Activated T-cell treated with anti-CD3 and anti-CD28 coated beads, Interleukin-2, amount 50 U/mL, for 48 hours (primary cell): ENCODE data around the gene TNRC6C.
"Not testable (repeated sequence)": the region's sequence is repeated elsewhere in the genome, so short reads cannot be mapped to it uniquely, and the experiment has no call there.

Experiments used
- DNase-seq, 2 experiments: peaks; one replicate each; pipeline ENCODE4 v3.0.0-alpha.2; 2020

The TNRC6C gene

DNA sequence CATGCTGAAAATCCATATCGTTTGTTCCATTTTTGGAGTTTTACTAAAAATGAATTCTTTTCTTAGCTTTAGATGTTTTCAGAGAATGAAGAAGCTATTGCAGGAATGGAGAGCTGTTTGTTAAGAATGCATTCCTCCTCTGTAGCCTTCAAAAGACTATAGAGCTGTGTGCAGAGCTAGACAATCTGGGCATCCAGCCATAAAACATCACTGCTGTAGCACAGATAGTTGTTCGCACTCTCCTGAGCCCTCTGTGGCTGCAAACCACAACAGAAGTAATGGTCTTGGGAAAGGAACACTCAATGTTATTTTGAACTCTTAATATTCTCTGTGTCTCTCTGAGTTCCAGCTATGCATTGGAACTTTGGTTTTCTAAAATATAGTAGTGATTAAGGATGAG is 4.9 kb downstream of the TNRC6C start:
- DNase-seq = no peak

DNA sequence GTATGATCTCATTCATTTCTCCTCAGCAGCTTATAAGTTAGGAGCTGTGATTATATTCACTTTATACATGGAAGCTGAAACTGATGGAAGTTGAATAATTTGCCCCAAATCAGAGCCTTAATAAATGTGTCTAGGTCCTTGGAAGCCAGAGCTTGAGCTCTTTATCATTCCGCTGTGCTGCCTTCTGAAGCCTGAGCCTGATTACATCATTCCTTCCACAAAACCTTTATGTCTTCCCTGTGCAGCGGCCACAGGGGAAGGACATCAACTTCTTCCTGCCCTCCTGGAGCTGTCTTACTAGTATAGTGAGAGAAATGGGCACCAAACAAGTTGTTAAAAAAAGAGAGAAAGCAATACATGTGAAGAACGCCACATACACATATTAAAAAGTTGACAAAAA is 6.8 kb downstream of the TNRC6C start:
- DNase-seq = no peak

DNA sequence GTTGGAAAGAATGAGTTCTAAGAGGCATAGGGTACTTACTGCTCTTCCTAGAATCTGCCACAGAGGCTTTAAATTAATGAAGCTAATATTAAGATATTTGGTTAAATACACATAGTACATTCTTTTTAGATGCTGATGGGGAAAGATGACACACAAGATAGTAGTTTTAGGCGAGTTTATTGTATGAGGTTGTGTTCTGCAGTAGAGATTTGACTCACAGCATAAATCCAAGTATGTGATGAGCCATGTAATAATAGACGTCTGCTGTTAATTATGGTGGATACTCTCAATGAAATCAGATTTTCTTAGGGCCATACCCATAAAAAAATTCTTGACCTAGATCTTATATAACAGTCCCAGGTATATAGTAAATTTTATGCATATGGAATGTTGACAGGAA is 8.0 kb downstream of the TNRC6C start:
- DNase-seq = no peak

DNA sequence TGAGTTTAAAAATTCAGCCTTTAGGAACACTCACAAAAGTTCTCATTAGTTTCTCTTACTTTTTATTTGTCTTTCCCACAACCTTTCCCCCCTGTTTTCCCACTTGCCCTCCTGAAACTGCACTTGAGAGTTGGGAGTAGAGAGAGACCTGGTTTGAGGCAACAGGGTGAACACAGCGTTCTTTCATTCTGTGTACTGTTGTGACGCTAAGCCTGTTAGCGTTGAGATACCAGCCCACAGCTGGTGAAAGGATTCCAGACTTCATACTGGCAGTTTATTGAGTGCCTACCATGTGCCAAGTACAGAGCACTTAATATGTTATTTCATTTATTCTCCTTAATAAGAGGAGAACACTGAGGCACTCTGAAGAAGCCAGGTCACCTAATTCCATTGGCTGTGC is 10.3 kb downstream of the TNRC6C start:
- no peak for DNase-seq

DNA sequence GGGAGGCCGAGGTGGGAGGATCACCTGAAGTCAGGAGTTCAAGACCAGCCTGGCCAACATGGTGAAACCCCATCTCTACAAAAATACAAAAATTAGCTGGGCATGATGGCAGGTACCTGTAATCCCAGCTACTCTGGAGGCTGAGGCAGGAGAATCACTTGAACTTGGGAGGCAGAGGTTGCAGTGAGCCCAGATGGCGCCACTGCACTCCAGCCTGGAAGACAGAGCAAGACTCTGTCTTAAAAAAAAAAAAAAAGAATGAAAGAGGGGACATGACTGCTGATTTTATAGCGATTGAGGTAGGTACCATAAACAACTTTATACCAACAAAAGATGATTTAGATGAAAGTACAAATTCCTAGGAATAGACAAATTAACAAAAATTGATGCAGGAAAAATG is 13.8 kb downstream of the TNRC6C start:
- not testable (repeated sequence) for DNase-seq

DNA sequence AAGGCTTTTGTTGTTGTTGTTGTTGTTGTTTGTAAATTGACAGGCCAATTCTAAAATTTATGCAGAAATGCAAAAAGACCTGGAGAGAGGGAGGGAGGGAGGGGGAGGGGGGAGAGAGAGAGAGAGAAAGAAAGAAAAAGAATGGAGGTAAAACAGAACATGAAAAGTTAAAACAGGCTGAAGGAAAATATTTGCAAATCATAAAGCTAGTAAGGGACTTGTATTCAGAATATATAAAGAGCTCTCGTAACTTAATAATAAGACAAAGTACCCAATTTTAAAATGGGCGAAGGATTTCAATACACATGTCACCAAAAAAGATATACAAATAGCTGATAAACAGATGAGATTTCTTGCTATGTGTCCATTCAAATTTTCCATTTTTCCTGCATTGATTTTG is 15.4 kb downstream of the TNRC6C start:
- DNase-seq = no peak

DNA sequence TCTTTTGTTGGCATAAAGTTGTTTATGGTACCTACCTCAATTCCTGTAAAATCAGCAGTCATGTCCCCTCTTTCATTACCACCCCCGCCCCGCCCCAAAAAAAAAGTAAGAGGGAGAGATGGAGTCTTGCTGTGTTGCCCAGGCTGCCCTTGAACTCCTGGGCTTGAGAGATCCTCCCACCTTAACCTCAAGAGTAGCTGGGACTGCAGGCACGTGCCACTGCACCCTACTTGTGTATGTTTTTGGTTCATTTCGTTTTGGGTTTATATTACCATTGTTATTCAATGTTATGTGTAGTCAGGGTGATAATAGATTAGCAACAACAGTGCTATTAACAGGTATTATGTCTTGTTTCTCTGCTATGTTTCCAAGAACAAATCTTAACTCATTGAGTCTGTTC is 15.9 kb downstream of the TNRC6C start:
- DNase-seq = no peak

- not testable (repeated sequence) for DNase-seq
Measured at GRCh38 chr17:77982430-77982829, 23.9 kb downstream of the TNRC6C start.

- DNase-seq = no peak
Measured at GRCh38 chr17:77990301-77990700, 31.8 kb downstream of the TNRC6C start.

- not testable (repeated sequence) for DNase-seq
Measured at GRCh38 chr17:77993735-77994134, 35.2 kb downstream of the TNRC6C start.

DNA sequence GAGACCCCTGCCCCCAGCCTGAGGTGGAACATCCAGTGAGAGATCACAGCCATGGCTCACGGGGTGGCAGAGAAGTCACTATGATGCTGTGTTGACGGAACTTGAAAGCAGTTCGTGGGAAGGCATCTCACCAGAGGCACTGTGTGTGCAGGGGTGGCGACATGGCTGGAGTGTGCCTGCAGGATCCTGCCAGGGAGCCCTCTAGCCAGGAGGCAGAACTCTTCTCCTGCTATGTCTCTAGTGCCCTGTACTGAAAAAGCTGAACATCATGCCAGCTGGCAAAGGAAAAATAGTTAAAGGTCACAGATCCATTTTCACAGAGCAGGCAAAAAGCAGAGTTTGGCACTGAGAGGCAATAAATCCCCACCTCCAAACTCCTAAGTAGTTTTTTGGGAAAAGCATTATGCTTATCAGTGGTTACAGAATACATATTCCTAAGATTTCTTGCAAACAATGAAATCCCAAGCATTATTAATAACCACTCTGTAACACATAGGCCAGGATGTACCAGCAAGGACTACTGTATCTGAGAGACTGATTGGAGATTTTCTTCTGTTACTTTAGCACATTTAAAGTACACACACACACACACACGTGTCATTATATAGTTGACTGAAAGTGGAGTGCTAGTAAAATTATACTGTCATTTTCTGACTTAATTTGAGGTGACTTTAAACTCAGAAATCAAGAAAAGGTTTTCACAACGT is 36.8 kb downstream of the TNRC6C start:
- DNase-seq = peak; percentile 45 to 51

DNA sequence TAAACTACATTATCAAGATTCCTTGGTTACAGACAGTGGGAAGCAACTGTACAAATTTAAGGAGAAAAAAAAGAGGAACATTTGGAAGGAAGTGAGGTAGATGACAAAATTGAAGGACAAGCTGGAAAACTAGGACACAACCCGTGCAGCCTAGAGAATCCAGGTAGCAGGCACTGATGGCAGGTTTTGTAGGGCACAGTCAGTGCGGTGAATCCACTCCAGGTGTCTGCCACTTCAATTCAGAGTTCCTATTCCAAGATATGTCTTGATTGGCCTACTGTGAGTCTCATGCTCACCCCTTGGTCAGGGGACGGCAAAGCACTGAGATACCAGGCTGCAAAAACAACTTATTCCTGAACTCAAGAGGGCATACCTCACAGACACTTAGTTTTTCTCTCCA is 37.8 kb downstream of the TNRC6C start:
- DNase-seq = no peak

- DNase-seq = no peak
Measured at GRCh38 chr17:77999413-78000173, 41.1 kb downstream of the TNRC6C start.

DNA sequence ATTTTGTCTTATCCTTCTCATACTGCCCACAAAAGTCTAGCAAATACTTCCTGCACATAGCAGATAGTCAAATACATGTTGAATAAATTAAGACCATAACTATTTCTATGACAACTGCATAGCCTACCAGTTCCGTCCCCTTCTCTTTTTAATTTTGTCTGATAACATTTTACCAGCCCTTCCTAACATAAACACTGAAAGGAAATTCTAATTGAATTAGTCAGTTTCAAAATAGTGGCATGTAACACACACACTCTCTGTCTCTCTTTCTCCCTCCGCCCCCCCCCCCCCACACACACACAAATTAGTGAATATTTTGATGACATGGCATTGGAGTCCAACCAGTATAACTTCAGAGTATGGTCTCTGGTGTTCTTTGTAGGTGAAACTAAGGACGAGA is 41.8 kb downstream of the TNRC6C start:
- DNase-seq = no peak

DNA sequence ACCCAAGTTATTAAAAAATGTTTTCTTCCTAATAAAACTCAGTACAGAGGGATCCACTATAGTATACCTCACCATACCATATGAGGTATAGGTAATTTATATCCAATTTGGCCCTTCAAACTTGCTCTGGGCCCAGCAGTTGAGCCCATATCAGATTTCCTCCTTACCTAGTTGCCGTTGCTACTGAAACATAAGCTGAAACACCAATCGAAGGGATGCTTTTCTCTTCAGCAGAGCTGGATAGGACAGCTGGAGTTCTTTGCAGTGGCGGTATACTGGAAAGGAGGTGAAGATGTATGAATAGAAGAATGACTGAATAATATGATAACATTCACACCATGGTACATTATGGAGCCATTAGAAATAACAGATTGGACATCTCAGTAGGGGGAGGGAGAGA is 42.7 kb downstream of the TNRC6C start:
- no peak for DNase-seq

- DNase-seq = no peak
Measured at GRCh38 chr17:78001612-78002011, 43.1 kb downstream of the TNRC6C start.

- no peak for DNase-seq
Measured at GRCh38 chr17:78002166-78002565, 43.7 kb downstream of the TNRC6C start.

- no peak for DNase-seq
Measured at GRCh38 chr17:78005452-78006171, 47.1 kb downstream of the TNRC6C start.

DNA sequence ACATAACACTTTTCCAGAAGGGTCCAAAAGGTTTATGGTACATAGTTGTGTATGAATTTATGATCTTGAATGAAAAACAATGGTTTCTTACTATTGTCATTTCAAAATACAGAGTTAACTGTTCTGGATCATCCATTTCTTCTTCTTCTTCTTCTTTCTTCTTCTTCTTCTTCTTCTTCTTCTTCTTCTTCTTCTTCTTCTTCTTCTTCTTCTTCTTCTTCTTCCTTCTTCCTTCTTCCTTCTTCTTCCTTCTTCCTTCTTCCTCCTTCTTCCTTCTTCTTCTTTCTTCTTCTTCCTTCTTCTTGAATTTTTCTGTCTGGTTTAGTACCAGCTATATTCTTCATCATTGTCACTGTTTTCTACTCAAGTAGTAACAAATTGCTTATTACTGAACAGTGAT is 47.8 kb downstream of the TNRC6C start:
- no peak for DNase-seq

- DNase-seq = no peak
Measured at GRCh38 chr17:78007647-78008046, 49.1 kb downstream of the TNRC6C start.

- DNase-seq = no peak
Measured at GRCh38 chr17:78010759-78011158, 52.3 kb downstream of the TNRC6C start.

GRCh38 chr17:78012428-78012827 is 53.9 kb downstream of the TNRC6C start:
- no peak for DNase-seq

GRCh38 chr17:78013683-78014467 is 55.4 kb downstream of the TNRC6C start:
- DNase-seq = peak; percentile 45 to 46
